ENCODE results near the gene CDH13. TPM values are rescaled to one million over a fixed set of nuclear protein-coding genes. Genes with fewer than 3 reads are reported as not detected.

Gene CDH13
- total and polyA plus RNA-seq, 10 of the 15 experiments (the other 5 are each of a cell fraction or from before 2014, with no cell fraction given) = under 0.01 to 0.05 TPM; not detected in 8

DNA sequence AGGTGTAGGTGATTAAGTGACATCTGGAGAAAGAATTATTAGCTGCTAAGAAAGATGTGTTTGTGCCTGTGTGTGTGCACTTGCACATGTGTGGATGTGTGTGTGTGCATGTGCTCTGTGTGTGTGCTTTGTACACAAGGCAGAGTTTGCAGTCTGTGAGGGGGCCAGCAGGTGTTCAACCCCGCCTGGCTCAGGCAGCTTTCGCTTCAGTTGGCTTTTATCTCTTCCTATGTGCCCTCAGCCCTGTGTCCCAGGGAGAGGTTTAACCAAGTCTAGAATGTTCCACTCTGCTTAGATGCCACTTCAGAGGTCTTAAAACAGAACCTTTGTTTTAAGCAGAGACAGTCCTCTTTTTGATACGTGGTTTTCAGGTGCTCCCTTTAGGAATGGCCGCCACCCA is 58.8 kb downstream of the CDH13 start:
- Histone ChIP-seq H3K9ac (ENCODE audit: control insufficient read depth, insufficient read depth, low read length) (no peak overlapping the region), H3K4me2 (ENCODE audit: control insufficient read depth, insufficient read depth) (no peak overlapping the region), H3K79me2 (ENCODE audit: control insufficient read depth, insufficient read depth, low read length) (no peaks in the 10 kb centered on the region), H4K20me1 (ENCODE audit: control insufficient read depth, insufficient read depth) (no peaks in the 10 kb centered on the region), H3K36me3 (ENCODE audit: control insufficient read depth in 2 of 2, insufficient read depth in 2 of 2, low read length in 1 of 2) (no peaks in the 10 kb centered on the region), H3K27me3 (replicated peaks in 1 of 2; ENCODE audit: control insufficient read depth in 2 of 2, insufficient read depth in 2 of 2, low read length in 1 of 2) (peaks cover 0 to 1% of the 10 kb centered on the region in 2 experiments; a peak in 2 of 4 replicates), H2AFZ (ENCODE audit: control insufficient read depth, low read depth, low read length) (no peak overlapping the region), H3K27ac (ENCODE audit: control insufficient read depth, insufficient read depth) (no peak overlapping the region), H3K4me3 (no peak overlapping the region), H3K4me1 (ENCODE audit: control insufficient read depth, insufficient read depth, low read length) (no peaks in the 10 kb centered on the region), H3K9me3 (replicated peaks; ENCODE audit: control insufficient read depth, insufficient read depth, low read length) (no peaks in the 10 kb centered on the region)
- ChIA-PET CTCF (no interaction called here), POLR2A (no interaction called here), RAD21 (ENCODE audit: unreplicated experiment) (no interaction called here), SMC1A (ENCODE audit: uncharacterized antibody, unreplicated experiment) (no interaction called here)
- FAIRE-seq (no peak), ATAC-seq (no peak), DNase-seq (ENCODE audit: low read depth, low spot score) (no peak)
- no TSS peak for BruUV-seq (replicated peaks)
- intact Hi-C loops (cut with micrococcal nuclease; ENCODE audit: unreplicated experiment) = no loop called here
- in situ Hi-C loops (cut with MboI) = no loop called here
- WGBS (ENCODE audit: insufficient coverage, insufficient replicate concordance, low lambda C conversion rate, missing lambda C conversion rate) = 38% methylated on average over 4 of the region's 4 CpGs
- no peak for TF ChIP-seq SMARCA5 (IDR thresholded peaks at IDR 0.05)
- no peak for TF ChIP-seq ZSCAN29 (IDR thresholded peaks at IDR 0.05)
- TF ChIP-seq YY1 (IDR thresholded peaks at IDR 0.05; ENCODE audit: low read depth, low read length) = no peak
- TF ChIP-seq SMC3 (IDR thresholded peaks at IDR 0.05; ENCODE audit: borderline replicate concordance, low read length) = no peak
- TF ChIP-seq CREM (IDR thresholded peaks at IDR 0.05; ENCODE audit: low read depth) = no peak
- TF ChIP-seq ZNF217 (IDR thresholded peaks at IDR 0.05) = no peak
- TF ChIP-seq EED (IDR thresholded peaks at IDR 0.05; ENCODE audit: low read depth) = no peak
- TF ChIP-seq, protein P1, sequence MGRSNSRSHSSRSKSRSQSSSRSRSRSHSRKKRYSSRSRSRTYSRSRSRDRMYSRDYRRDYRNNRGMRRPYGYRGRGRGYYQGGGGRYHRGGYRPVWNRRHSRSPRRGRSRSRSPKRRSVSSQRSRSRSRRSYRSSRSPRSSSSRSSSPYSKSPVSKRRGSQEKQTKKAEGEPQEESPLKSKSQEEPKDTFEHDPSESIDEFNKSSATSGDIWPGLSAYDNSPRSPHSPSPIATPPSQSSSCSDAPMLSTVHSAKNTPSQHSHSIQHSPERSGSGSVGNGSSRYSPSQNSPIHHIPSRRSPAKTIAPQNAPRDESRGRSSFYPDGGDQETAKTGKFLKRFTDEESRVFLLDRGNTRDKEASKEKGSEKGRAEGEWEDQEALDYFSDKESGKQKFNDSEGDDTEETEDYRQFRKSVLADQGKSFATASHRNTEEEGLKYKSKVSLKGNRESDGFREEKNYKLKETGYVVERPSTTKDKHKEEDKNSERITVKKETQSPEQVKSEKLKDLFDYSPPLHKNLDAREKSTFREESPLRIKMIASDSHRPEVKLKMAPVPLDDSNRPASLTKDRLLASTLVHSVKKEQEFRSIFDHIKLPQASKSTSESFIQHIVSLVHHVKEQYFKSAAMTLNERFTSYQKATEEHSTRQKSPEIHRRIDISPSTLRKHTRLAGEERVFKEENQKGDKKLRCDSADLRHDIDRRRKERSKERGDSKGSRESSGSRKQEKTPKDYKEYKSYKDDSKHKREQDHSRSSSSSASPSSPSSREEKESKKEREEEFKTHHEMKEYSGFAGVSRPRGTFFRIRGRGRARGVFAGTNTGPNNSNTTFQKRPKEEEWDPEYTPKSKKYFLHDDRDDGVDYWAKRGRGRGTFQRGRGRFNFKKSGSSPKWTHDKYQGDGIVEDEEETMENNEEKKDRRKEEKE (IDR thresholded peaks at IDR 0.05) = no peak
- no peak for TF ChIP-seq SPI1 (IDR thresholded peaks at IDR 0.05; ENCODE audit: borderline replicate concordance, insufficient read depth, low read depth, low read length)
- no peak for TF ChIP-seq MEF2A (IDR thresholded peaks at IDR 0.05; ENCODE audit: insufficient read depth, low read depth, low read length)
- TF ChIP-seq, protein P2, sequence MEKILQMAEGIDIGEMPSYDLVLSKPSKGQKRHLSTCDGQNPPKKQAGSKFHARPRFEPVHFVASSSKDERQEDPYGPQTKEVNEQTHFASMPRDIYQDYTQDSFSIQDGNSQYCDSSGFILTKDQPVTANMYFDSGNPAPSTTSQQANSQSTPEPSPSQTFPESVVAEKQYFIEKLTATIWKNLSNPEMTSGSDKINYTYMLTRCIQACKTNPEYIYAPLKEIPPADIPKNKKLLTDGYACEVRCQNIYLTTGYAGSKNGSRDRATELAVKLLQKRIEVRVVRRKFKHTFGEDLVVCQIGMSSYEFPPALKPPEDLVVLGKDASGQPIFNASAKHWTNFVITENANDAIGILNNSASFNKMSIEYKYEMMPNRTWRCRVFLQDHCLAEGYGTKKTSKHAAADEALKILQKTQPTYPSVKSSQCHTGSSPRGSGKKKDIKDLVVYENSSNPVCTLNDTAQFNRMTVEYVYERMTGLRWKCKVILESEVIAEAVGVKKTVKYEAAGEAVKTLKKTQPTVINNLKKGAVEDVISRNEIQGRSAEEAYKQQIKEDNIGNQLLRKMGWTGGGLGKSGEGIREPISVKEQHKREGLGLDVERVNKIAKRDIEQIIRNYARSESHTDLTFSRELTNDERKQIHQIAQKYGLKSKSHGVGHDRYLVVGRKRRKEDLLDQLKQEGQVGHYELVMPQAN (conservative IDR thresholded peaks at IDR 0.05) = no peak
- TF ChIP-seq ZNF384 (IDR thresholded peaks at IDR 0.05; ENCODE audit: borderline replicate concordance, low read depth, low read length) = no peak
- TF ChIP-seq SIN3A (IDR thresholded peaks at IDR 0.05; ENCODE audit: low read depth, low read length) = no peak
- TF ChIP-seq POLR2AphosphoS2 (IDR thresholded peaks at IDR 0.05; ENCODE audit: low read depth, low read length) = no peak
- TF ChIP-seq BMI1 (IDR thresholded peaks at IDR 0.05; ENCODE audit: borderline replicate concordance) = no peak
- TF ChIP-seq, protein P3, sequence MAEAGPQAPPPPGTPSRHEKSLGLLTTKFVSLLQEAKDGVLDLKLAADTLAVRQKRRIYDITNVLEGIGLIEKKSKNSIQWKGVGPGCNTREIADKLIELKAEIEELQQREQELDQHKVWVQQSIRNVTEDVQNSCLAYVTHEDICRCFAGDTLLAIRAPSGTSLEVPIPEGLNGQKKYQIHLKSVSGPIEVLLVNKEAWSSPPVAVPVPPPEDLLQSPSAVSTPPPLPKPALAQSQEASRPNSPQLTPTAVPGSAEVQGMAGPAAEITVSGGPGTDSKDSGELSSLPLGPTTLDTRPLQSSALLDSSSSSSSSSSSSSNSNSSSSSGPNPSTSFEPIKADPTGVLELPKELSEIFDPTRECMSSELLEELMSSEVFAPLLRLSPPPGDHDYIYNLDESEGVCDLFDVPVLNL (IDR thresholded peaks at IDR 0.05; ENCODE audit: low read depth, low read length) = no peak
- no peak for TF ChIP-seq KAT2A (conservative IDR thresholded peaks at IDR 0.05; ENCODE audit: control insufficient read depth, low read depth, low read length)
- TF ChIP-seq, protein P4, sequence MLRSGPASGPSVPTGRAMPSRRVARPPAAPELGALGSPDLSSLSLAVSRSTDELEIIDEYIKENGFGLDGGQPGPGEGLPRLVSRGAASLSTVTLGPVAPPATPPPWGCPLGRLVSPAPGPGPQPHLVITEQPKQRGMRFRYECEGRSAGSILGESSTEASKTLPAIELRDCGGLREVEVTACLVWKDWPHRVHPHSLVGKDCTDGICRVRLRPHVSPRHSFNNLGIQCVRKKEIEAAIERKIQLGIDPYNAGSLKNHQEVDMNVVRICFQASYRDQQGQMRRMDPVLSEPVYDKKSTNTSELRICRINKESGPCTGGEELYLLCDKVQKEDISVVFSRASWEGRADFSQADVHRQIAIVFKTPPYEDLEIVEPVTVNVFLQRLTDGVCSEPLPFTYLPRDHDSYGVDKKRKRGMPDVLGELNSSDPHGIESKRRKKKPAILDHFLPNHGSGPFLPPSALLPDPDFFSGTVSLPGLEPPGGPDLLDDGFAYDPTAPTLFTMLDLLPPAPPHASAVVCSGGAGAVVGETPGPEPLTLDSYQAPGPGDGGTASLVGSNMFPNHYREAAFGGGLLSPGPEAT (IDR thresholded peaks at IDR 0.05; ENCODE audit: low read depth) = no peak
